ENCODE measurements around the gene IBA57.

IBA57 gene

DNA sequence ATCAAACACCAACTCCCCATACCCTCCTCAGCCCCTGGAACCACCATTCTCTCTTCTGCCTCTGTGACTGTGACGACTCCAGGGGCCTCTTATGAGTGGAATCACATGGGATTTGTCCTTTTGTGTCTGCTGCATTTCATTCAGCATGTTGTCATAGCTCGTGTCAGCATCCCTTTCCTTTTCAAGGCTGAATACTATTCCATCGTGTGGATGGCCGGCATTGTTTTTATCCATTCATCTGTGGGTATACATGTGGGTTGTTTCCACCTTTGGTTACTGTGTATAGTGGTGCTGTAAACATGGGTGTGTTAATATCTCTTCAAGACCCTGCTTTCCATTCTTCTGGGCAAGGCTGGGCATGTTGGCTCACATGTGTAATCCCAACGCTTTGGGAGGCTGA lies 25.2 kb downstream of the IBA57 start:
- DNase-seq (ENCODE audit: low spot score): no peak

GRCh38 chr1:228194436-228194835 lies 28.8 kb downstream of the IBA57 start:
- DNase-seq (ENCODE audit: low spot score): no peak

GRCh38 chr1:228194921-228195812 lies 29.6 kb downstream of the IBA57 start:
- DNase-seq (ENCODE audit: low spot score): no peak

DNA sequence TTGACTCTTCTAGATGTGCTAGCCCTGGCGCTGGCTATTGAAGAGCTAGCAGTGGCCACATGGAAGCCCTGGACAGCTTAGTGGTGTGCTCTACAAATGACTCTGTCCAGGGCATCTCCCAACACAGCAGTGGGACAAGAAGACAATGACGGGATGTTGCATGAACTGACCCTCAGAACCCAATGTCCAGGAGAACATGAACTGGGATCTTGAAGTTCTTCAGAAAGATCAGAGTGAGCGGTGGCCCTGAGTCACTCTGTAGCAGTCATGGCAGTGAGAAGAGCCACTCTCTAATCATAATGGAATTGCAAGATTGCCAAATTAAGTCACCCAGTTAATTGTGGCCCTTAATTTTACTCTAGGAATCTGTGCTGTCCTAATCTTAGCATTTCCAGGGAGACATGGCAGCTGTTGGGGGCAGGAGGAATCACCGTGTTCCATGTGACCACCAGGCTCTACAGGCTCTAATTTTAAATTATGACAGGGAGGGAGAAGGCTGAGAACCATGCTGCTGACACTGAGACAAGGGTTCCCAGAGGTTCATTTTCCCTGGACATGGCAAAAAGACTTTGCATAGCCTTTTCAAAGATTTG lies 32.0 kb downstream of the IBA57 start:
- DNase-seq (ENCODE audit: low spot score): no peak

GRCh38 chr1:228198977-228199590 lies 33.5 kb downstream of the IBA57 start:
- DNase-seq (ENCODE audit: low spot score): no peak

- DNase-seq (ENCODE audit: low spot score): no peak
Measured at GRCh38 chr1:228204958-228205357, 39.4 kb downstream of the IBA57 start.

DNA sequence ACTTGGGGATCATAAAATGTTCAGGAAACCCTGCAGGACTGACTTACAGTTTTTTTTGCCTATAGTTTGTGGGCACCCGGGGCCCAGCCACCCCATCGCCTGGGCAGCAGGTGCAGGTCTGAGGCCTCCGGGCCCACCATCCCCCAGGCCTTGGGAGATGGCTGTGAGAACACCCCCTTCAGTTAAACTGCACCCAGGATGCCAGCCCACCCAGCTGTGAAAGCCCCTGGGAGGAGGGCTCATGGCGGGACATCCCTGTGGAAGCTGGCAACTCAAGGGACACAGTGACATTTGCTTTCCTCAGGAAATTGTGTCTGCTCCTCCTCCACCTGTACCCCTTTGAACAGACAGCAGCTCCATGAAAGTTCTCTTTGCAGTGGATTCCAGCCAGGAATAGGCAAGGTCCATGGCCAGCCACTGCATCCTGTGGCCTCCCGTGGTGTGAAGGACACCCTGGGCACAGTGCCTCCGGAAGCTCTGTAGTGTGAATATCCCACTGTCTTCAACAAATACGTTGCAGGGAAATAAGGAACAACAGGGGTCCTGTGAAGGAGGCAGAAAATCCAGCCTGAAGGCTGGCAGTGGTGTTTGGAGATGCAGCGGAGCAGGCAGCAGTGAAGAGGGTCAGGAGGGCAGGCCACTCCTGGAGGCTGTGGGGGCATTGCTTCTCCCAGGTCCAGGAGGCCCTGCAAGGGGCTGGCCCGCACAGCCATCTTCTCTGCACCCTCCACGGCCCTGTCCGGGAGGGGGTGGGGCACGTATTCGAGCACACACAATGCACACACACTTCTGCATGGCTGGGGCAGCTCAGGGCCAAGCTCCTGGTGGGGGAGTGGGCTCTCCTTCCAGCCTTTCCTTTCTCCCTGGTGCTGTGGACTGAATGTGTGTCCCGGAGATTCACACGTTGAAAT lies 40.2 kb downstream of the IBA57 start:
- no peak for DNase-seq (ENCODE audit: low spot score)

DNA sequence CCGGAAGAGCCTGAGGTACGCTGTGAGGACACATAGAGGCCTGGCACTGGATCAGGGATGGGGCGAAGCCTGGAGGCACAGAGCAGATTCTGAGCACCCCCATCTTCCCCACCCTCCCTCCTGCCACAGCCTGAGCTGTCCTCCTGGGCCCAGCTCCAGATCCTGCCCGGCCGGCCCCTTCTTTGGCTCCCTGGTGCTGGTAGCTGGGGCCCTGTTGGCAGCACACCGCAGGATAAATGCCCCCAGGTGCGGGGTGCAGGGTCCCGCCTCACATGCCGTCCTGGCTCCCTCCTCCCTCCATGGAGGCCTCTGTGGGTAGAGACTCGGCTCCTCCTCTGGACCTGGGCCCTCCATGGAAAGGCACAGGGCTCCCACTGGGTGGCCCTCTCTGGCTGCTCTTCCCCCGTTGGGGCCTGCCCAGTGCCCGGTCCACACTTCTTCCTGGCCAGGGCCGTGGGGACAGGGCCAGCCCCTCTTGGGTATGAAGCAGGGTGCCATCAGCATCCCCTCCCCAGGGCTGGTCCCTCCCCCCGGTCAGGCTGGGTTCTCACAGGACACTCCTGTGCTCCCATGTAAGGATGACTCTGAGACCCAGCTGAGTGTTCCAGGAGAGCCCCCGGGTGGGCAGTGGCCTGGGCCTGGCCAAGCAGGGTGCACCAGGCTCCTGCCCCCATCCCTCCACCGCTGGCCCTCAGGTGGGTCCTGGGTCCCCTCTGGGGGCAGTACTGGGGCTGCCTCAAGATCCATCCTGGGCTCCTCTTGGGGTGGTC lies 41.2 kb downstream of the IBA57 start:
- no peak for DNase-seq (ENCODE audit: low spot score)

GRCh38 chr1:228207381-228207810 lies 41.8 kb downstream of the IBA57 start:
- no peak for DNase-seq (ENCODE audit: low spot score)

DNA sequence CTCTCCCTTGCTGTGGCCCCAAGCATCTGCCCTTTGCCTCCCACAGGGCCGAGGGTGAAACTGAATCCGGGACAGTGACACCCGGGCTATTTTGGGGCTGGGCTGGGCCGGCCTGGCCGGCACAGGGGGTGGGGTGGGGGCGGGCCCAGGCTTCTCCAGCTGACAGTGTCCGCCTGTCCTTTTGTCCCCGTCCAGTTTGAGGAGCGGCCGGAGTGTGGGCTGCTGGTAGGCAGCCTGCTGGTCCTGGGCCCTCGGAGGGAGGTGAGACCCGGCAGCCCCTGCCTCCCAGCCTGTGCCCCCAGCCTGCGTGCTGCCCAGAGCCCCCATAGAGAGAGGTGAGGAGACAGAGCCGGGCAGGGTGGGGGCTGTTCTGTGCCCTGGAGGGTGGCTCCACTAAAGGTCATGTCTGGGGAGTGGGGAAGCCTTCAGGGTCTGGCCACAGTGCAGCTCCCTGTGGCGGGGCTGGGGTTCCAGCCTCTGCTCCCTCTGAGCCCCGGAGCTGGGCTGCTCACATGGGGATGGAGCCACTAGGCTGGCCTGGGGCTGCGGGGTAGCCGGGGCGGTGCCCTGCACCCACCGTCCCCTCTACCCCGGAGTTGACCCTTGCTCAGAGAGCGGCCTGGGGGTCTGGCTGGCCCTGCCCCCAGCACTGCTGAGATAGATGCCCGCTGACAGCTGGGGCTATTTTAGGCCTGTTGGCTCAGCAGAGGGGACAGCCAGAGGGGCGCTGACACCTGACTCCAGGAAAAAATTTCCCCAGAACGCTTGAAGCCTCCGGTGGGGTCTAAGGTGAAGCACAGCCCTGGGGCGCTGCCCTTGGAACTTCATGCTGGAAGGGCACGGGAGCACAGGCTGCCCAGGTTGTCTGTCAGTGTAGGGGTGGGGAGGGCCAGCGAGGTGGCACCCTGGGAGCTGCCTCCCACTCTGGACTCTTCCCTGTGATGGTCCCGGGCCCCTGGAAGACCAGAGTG lies 42.5 kb downstream of the IBA57 start, which contains the start of gene OBSCN:
TSS of gene OBSCN (plus strand) at position 194 of the 971 bp plus-strand sequence. CDS start 3,740 bp downstream, outside the sequence.
- DNase-seq (ENCODE audit: low spot score): no peak

GRCh38 chr1:228208831-228209551 lies 43.4 kb downstream of the IBA57 start:
- no peak for DNase-seq (ENCODE audit: low spot score)

GRCh38 chr1:228209657-228210056 lies 44.1 kb downstream of the IBA57 start:
- no peak for DNase-seq (ENCODE audit: low spot score)

- no peak for DNase-seq (ENCODE audit: low spot score)
Measured at GRCh38 chr1:228210076-228210651, 44.6 kb downstream of the IBA57 start.

DNA sequence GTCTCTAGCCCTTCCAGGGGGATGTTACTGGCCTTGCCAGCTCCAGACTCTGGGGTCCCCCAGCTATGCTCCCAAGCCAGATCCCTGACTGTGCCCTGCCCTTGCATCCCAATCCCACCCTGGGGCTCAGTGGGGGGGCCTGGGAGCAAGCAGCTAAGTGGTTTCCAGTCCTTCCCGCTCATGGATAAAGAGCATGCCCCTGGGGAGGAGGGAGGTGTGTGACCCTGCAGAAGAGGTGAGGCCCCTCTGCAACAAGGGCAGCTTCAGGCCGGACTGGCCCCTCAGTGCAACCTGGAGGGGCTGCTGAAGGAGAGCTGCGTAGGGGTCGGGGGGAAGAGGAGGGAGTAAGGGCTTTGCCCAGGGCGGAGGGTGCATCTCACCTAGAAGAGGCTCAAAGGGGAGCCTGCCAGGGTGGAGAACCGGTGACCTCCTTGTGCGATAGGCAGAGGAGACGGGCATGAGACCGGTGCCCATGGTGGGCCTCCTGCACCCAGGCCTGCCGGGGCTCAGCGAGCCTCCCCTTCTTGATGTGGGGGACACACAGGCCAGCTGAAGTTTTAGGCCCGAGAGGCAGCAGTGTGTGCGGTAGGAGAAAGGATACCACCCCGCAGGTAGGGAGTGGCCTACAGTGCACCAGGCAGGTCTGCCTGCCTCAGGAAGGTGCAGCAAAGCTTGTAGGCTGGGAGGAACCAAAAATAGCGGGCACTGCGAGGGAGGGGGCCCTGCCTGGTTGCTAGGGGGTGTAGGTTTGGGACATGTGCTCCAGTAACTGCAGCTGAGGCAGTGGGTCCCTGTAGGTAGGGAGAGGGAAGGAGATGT lies 45.3 kb downstream of the IBA57 start:
- DNase-seq (ENCODE audit: low spot score): no peak

- DNase-seq (ENCODE audit: low spot score): no peak
Measured at GRCh38 chr1:228211531-228212414, 46.2 kb downstream of the IBA57 start.

DNA sequence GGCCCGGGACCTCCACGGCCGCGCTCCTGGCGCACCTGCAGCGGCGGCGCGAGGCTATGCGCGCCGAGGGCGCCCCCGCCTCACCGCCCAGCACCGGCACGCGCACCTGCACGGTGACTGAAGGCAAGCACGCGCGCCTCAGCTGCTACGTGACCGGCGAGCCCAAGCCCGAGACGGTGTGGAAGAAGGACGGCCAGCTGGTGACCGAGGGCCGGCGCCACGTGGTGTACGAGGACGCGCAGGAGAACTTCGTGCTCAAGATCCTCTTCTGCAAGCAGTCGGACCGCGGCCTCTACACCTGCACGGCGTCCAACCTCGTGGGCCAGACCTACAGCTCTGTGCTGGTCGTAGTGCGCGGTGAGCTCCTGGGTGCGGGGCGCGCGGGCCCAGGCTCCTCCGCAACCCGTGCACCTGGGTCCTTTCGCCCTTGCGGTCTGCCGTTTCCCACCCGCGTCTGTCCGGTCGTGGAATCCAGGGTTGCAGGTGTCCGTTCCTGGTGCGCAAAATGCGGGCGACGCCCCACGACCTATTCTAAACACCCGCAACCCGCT lies 46.9 kb downstream of the IBA57 start:
- DNase-seq (ENCODE audit: low spot score): no peak
